ENCODE measurements around the gene CD36.
"Not testable (repeated sequence)": the region's sequence is repeated elsewhere in the genome, so short reads cannot be mapped to it uniquely, and the experiment has no call there.

The CD36 gene

GRCh38 chr7:80656029-80656428, 17.6 kb downstream of the CD36 start:
- DNase-seq = no peak

- DNase-seq = no peak
Observed at GRCh38 chr7:80659120-80660055, 20.9 kb downstream of the CD36 start.

- DNase-seq = no peak
Observed at GRCh38 chr7:80660939-80661338, 22.5 kb downstream of the CD36 start.

GRCh38 chr7:80661729-80662128, 23.3 kb downstream of the CD36 start:
- no peak for DNase-seq

- no peak for DNase-seq
Observed at GRCh38 chr7:80662252-80662651, 23.8 kb downstream of the CD36 start.

- DNase-seq = no peak
Observed at GRCh38 chr7:80665526-80665925, 27.1 kb downstream of the CD36 start.

GRCh38 chr7:80666376-80666775, 27.9 kb downstream of the CD36 start:
- no peak for DNase-seq

GRCh38 chr7:80669367-80669766, 30.9 kb downstream of the CD36 start:
- DNase-seq = not testable (repeated sequence)

GRCh38 chr7:80671744-80672143, 33.3 kb downstream of the CD36 start:
- no peak for DNase-seq

GRCh38 chr7:80675090-80675489, 36.6 kb downstream of the CD36 start:
- no peak for DNase-seq

- DNase-seq = no peak
Observed at GRCh38 chr7:80676404-80676803, 38.0 kb downstream of the CD36 start.

- no peak for DNase-seq
Observed at GRCh38 chr7:80677629-80678028, 39.2 kb downstream of the CD36 start.

- DNase-seq = no peak
Observed at GRCh38 chr7:80678707-80679106, 40.3 kb downstream of the CD36 start.

- DNase-seq = no peak
Observed at GRCh38 chr7:80679921-80680907, 41.8 kb downstream of the CD36 start.

- DNase-seq = peak; percentile 9
Observed at GRCh38 chr7:80681272-80681885, 42.9 kb downstream of the CD36 start.

GRCh38 chr7:80682744-80683143, 44.3 kb downstream of the CD36 start:
- no peak for DNase-seq

GRCh38 chr7:80686576-80686975, 48.1 kb downstream of the CD36 start:
- DNase-seq = no peak

- peak; percentile 35 for DNase-seq
Observed at GRCh38 chr7:80699045-80699638, 60.7 kb downstream of the CD36 start.

GRCh38 chr7:80699721-80700256, 61.3 kb downstream of the CD36 start:
- DNase-seq = no peak

GRCh38 chr7:80703272-80703671, 64.8 kb downstream of the CD36 start:
- no peak for DNase-seq

- no peak for DNase-seq
Observed at GRCh38 chr7:80705130-80705781, 66.8 kb downstream of the CD36 start.

- no peak for DNase-seq
Observed at GRCh38 chr7:80707318-80707717, 68.9 kb downstream of the CD36 start.
